Stimulated activated CD4-positive, alpha-beta T cell treated with anti-CD3 and anti-CD28 coated beads, TNF-alpha, amount 100 ng/mL, for 24 hours (primary cell): ENCODE measurements around the gene XYLT1.
A peak's percentile ranks its signal among the peaks of the same experiment; 100 is the strongest.
"Not testable (repeated sequence)": the region's sequence is repeated elsewhere in the genome, so short reads cannot be mapped to it uniquely, and the experiment has no call there.

Source experiments
- DNase-seq, 3 experiments: peaks; one replicate each; pipeline ENCODE4 v3.0.0-alpha.2; 2020; ENCODE audit warnings: low read depth in 3 of 3

Gene XYLT1

GRCh38 chr16:17431012-17431411 is 39.7 kb downstream of the XYLT1 start:
- DNase-seq, result no peak

GRCh38 chr16:17426451-17426850 is 44.3 kb downstream of the XYLT1 start:
- no peak for DNase-seq

DNA sequence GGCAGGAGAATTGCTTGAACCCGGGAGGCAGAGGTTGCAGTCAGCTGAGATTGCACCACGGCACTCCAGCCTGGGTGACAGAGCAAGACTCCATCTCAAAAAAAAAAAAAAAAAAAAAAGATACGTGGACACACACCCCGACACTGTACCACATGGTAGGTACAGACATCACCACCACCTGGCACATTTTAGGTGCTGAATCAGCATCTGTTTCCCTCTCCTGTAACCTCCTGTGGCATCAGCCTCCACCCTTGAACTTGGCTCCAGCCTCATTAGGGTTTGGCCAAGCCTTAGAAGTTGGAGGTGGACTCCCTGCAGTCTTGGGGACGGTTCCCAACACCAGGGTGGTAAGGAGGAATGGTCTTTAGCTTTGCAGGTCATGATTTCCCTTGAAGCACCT is 46.0 kb downstream of the XYLT1 start:
- no peak for DNase-seq

DNA sequence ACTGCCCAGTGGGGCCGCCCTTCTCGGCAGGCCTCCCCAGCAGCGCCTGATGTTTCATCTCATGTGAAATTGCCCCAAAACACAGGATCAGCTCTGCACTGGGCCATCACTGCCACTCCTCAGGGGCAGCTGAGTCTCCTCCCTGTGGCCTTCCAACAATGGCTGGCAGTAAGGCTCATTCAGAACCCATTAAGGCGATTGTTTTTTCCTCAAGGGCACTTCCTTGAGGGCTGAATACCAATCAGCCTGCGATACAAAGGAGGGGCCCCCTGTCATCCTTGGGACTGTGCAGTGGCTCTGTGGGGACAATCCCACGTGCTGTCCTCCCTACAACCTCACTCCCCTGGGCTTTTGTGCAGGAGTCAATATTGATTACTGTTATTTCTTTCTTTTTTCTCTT is 47.5 kb downstream of the XYLT1 start:
- DNase-seq, result no peak

DNA sequence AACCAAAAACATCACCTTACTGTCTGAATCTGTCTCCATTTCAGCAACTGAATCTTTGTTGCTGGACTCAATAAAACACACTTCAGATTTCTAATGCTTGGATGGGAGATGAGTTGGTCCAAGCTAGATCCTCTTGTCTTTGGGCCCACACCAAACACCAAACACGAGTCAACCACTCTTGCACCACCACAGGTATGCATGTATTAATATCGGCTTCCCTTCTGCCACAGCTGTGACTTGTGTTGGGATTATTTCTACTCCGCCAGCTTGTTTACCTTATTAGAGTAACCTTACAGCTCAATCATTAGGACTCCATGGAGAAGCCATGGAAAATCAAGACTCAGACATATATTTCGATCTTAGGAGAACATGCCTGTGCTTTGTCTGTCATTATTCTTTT is 49.9 kb downstream of the XYLT1 start:
- DNase-seq, result no peak

- DNase-seq, result no peak
Observed at GRCh38 chr16:17419266-17419665, 51.5 kb downstream of the XYLT1 start.

DNA sequence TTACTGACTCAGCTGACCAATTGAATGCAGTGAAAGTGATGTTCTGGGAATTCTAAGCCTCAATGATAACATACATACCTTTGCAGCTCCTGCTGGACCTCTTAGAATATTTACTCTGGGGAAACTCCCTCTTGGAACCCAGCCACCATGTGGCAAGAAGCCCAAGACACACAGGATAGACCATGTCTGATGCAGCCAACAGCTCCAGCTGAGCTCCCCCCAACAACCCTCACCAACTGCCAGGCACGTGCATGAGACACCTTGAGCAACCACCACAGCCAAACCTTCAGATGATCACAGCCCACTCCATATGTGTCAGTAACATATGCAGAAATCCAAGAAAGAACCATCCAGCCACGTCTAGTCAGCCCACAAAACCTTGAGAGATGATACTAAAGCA is 53.0 kb downstream of the XYLT1 start:
- no peak for DNase-seq

- DNase-seq, result peak; percentile 24 to 43 (median 28)
Observed at GRCh38 chr16:17416461-17417311, 54.1 kb downstream of the XYLT1 start.

DNA sequence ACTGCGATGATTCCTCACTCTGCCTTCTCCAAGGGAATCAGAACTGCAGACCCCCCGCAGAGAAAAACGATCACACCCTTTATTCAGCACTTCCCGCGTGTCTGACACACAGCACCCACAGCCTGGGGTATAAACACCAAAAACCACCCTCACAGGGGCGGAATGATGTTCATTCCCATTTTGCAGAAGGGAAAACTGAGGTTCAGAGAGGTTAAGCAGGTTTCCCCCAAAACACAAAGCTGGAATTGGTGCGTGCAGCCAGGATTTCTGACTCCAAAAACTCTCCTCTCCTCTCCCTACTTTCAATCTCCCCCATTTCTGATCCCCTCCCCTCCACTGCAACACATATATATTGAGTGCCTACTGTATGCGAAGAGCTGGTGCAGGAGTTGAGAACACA is 55.8 kb downstream of the XYLT1 start:
- no peak for DNase-seq

- DNase-seq, result peak in 1 of 3 experiments; percentile 32
Observed at GRCh38 chr16:17414421-17414820, 56.3 kb downstream of the XYLT1 start.

- no peak for DNase-seq
Observed at GRCh38 chr16:17413508-17413907, 57.3 kb downstream of the XYLT1 start.

GRCh38 chr16:17412791-17413190 is 58.0 kb downstream of the XYLT1 start:
- no peak for DNase-seq

- DNase-seq, result no peak
Observed at GRCh38 chr16:17412221-17412620, 58.5 kb downstream of the XYLT1 start.

- DNase-seq, result no peak
Observed at GRCh38 chr16:17411263-17411662, 59.5 kb downstream of the XYLT1 start.

GRCh38 chr16:17410316-17410715 is 60.4 kb downstream of the XYLT1 start:
- not testable (repeated sequence) for DNase-seq

- DNase-seq, result no peak
Observed at GRCh38 chr16:17409894-17410293, 60.9 kb downstream of the XYLT1 start.

GRCh38 chr16:17408955-17409441 is 61.8 kb downstream of the XYLT1 start:
- DNase-seq, result no peak

GRCh38 chr16:17408296-17408695 is 62.5 kb downstream of the XYLT1 start:
- no peak for DNase-seq

- DNase-seq, result no peak
Observed at GRCh38 chr16:17407321-17407720, 63.4 kb downstream of the XYLT1 start.

- no peak for DNase-seq
Observed at GRCh38 chr16:17404941-17405689, 65.6 kb downstream of the XYLT1 start.

- DNase-seq, result no peak
Observed at GRCh38 chr16:17403859-17404545, 66.8 kb downstream of the XYLT1 start.

- DNase-seq, result no peak
Observed at GRCh38 chr16:17403156-17403809, 67.5 kb downstream of the XYLT1 start.
